Fibroblast of villous mesenchyme (primary cell): Measurements from ENCODE around the gene LSM8. TPM values are rescaled to one million over a fixed set of nuclear protein-coding genes. Genes with fewer than 3 reads are reported as not detected.

Experiments
- DNase-seq: peaks from one replicate; pipeline ENCODE4 v3.0.0-alpha.2; 2010; ENCODE audit warnings: low read depth
- H3K4me3 ChIP-seq: 2 replicates; pipeline ENCODE4 v1.5.1; 2011; ENCODE audit warnings: low read depth, mild to moderate bottlenecking, low read length
- CTCF ChIP-seq: IDR thresholded peaks from 2 replicates; pipeline ENCODE4 v1.5.1; 2012; ENCODE audit warnings: low read depth, mild to moderate bottlenecking, low read length; ENCODE audit not compliant: insufficient read depth
- total RNA-seq: library from RNA; depleted of rRNA; stranded (reverse); fragments of >200 nt; gene quantifications from 2 replicates; pipeline ENCODE4 v1.2.3, GENCODE V29; 2012

The LSM8 gene
- total RNA-seq, 1 donor: 28.5 TPM

GRCh38 chr7:118182593-118183427, 1.2 kb upstream of the LSM8 start:
- H3K4me3 ChIP-seq: peak overlapping the region; percentile 92
- DNase-seq: no peak

GRCh38 chr7:118183428-118183785, 557 bp upstream of the LSM8 start:
- peak; percentile 8 for DNase-seq

More at GRCh38 chr7:118182593-118183427, 1.2 kb upstream of the LSM8 start:
- TF ChIP-seq CTCF: no peak

GRCh38 chr7:118184565-118184940, 589 bp downstream of the LSM8 start:
- TF ChIP-seq CTCF: no peak
- no peak for DNase-seq
- peak overlapping the region; percentile 92 for H3K4me3 ChIP-seq

More at GRCh38 chr7:118183428-118183785, 557 bp upstream of the LSM8 start:
- H3K4me3 ChIP-seq: peak overlapping the region; percentile 92
- TF ChIP-seq CTCF: no peak

- TF ChIP-seq CTCF: no peak
- H3K4me3 ChIP-seq: peak overlapping the region; percentile 92
- DNase-seq: peak; percentile 68
These were observed 1.3 kb downstream of the LSM8 start for GRCh38 chr7:118185163-118185860.

- no peak for DNase-seq
- TF ChIP-seq CTCF: no peak
- no peak overlapping the region for H3K4me3 ChIP-seq
These were observed 2.5 kb downstream of the LSM8 start for GRCh38 chr7:118186501-118186900.

GRCh38 chr7:118194571-118194970, 10.6 kb downstream of the LSM8 start:
- no peak for DNase-seq
- H3K4me3 ChIP-seq: no peak overlapping the region
- TF ChIP-seq CTCF: no peak
